ENCODE measurements around the gene APBB2.

Gene APBB2

GRCh38 chr4:41214136-41214824 lies at the start of gene APBB2:
Gene APBB2 (minus strand): TSS chr4:41214542. CDS start chr4:41033254, 181,288 bp downstream.
- Histone ChIP-seq H3K27me3 (ENCODE audit: control insufficient read depth, insufficient read depth, low read length) (peaks cover 28% of the 10 kb centered on the region), H3K36me3 (ENCODE audit: control insufficient read depth, low read depth, low read length) (no peaks in the 10 kb centered on the region), H3K9ac (ENCODE audit: low read length) (peak within 1 kb of the TSS; percentile 72), H3K4me1 (ENCODE audit: control insufficient read depth, low read depth, low read length) (peaks cover 29% of the 10 kb centered on the region), H3K9me3 (ENCODE audit: control insufficient read depth, low read depth, low read length) (no peaks in the 10 kb centered on the region), H3K4me3 (ENCODE audit: low read length) (peak within 1 kb of the TSS; percentile 67), H3K27ac (ENCODE audit: low read length) (no peak within 1 kb of the TSS)

- no peak overlapping the region for H3K27ac ChIP-seq (ENCODE audit: low read length)
- no peak overlapping the region for H3K4me3 ChIP-seq (ENCODE audit: low read length)
- H3K9ac ChIP-seq (ENCODE audit: low read length), result no peak overlapping the region
- H3K36me3 ChIP-seq (ENCODE audit: control insufficient read depth, low read depth, low read length), result peaks cover 93% of the 10 kb centered on the region
- peaks cover 15% of the 10 kb centered on the region for H3K4me1 ChIP-seq (ENCODE audit: control insufficient read depth, low read depth, low read length)
- no peaks in the 10 kb centered on the region for H3K27me3 ChIP-seq (ENCODE audit: control insufficient read depth, insufficient read depth, low read length)
- no peaks in the 10 kb centered on the region for H3K9me3 ChIP-seq (ENCODE audit: control insufficient read depth, low read depth, low read length)
Measured at GRCh38 chr4:41262198-41262597, 47.9 kb upstream of the APBB2 start.

GRCh38 chr4:41260116-41260733 lies 45.9 kb upstream of the APBB2 start:
- H3K27ac ChIP-seq (ENCODE audit: low read length), result no peak overlapping the region
- peaks cover 24% of the 10 kb centered on the region for H3K4me1 ChIP-seq (ENCODE audit: control insufficient read depth, low read depth, low read length)
- peaks cover 74% of the 10 kb centered on the region for H3K36me3 ChIP-seq (ENCODE audit: control insufficient read depth, low read depth, low read length)

GRCh38 chr4:41258783-41259182 lies 44.4 kb upstream of the APBB2 start:
- no peaks in the 10 kb centered on the region for H3K27me3 ChIP-seq (ENCODE audit: control insufficient read depth, insufficient read depth, low read length)
- peak overlapping the region; percentile 44 for H3K27ac ChIP-seq (ENCODE audit: low read length)
- H3K4me3 ChIP-seq (ENCODE audit: low read length), result peak overlapping the region; percentile 98
- peaks cover 59% of the 10 kb centered on the region for H3K36me3 ChIP-seq (ENCODE audit: control insufficient read depth, low read depth, low read length)
- peak overlapping the region; percentile 93 for H3K9ac ChIP-seq (ENCODE audit: low read length)
- no peaks in the 10 kb centered on the region for H3K9me3 ChIP-seq (ENCODE audit: control insufficient read depth, low read depth, low read length)
- H3K4me1 ChIP-seq (ENCODE audit: control insufficient read depth, low read depth, low read length), result peaks cover 24% of the 10 kb centered on the region

More at GRCh38 chr4:41260116-41260733, 45.9 kb upstream of the APBB2 start:
- Histone ChIP-seq H3K9ac (ENCODE audit: low read length) (no peak overlapping the region), H3K4me3 (ENCODE audit: low read length) (no peak overlapping the region), H3K9me3 (ENCODE audit: control insufficient read depth, low read depth, low read length) (no peaks in the 10 kb centered on the region), H3K27me3 (ENCODE audit: control insufficient read depth, insufficient read depth, low read length) (no peaks in the 10 kb centered on the region)

- Histone ChIP-seq H3K9me3 (ENCODE audit: control insufficient read depth, low read depth, low read length) (no peaks in the 10 kb centered on the region), H3K4me1 (ENCODE audit: control insufficient read depth, low read depth, low read length) (peaks cover 24% of the 10 kb centered on the region), H3K27me3 (ENCODE audit: control insufficient read depth, insufficient read depth, low read length) (no peaks in the 10 kb centered on the region), H3K36me3 (ENCODE audit: control insufficient read depth, low read depth, low read length) (peaks cover 51% of the 10 kb centered on the region), H3K9ac (ENCODE audit: low read length) (peak overlapping the region; percentile 93), H3K4me3 (ENCODE audit: low read length) (peak overlapping the region; percentile 98), H3K27ac (ENCODE audit: low read length) (peak overlapping the region; percentile 44)
Measured at GRCh38 chr4:41257906-41258305, 43.6 kb upstream of the APBB2 start.

- Histone ChIP-seq H3K4me3 (ENCODE audit: low read length) (peak overlapping the region; percentile 98), H3K27ac (ENCODE audit: low read length) (peak overlapping the region; percentile 71)
Measured at GRCh38 chr4:41257257-41257901, 43.0 kb upstream of the APBB2 start.

GRCh38 chr4:41256740-41257256 lies 42.5 kb upstream of the APBB2 start, which contains the start of gene UCHL1:
Gene UCHL1 (plus strand): TSS chr4:41256928. CDS start chr4:41256977, 49 bp downstream.
- peak within 1 kb of the TSS; percentile 87 for H3K27ac ChIP-seq (ENCODE audit: low read length)
- H3K4me3 ChIP-seq (ENCODE audit: low read length), result peak within 1 kb of the TSS; percentile 98
- peaks cover 39% of the 10 kb centered on the region for H3K36me3 ChIP-seq (ENCODE audit: control insufficient read depth, low read depth, low read length)
- H3K9ac ChIP-seq (ENCODE audit: low read length), result peak within 1 kb of the TSS; percentile 93
- no peaks in the 10 kb centered on the region for H3K27me3 ChIP-seq (ENCODE audit: control insufficient read depth, insufficient read depth, low read length)
- peaks cover 24% of the 10 kb centered on the region for H3K4me1 ChIP-seq (ENCODE audit: control insufficient read depth, low read depth, low read length)
- no peaks in the 10 kb centered on the region for H3K9me3 ChIP-seq (ENCODE audit: control insufficient read depth, low read depth, low read length)

More at GRCh38 chr4:41257257-41257901, 43.0 kb upstream of the APBB2 start:
- peaks cover 24% of the 10 kb centered on the region for H3K4me1 ChIP-seq (ENCODE audit: control insufficient read depth, low read depth, low read length)
- H3K9me3 ChIP-seq (ENCODE audit: control insufficient read depth, low read depth, low read length), result no peaks in the 10 kb centered on the region
- no peaks in the 10 kb centered on the region for H3K27me3 ChIP-seq (ENCODE audit: control insufficient read depth, insufficient read depth, low read length)
- peak overlapping the region; percentile 93 for H3K9ac ChIP-seq (ENCODE audit: low read length)
- peaks cover 45% of the 10 kb centered on the region for H3K36me3 ChIP-seq (ENCODE audit: control insufficient read depth, low read depth, low read length)

GRCh38 chr4:41256131-41256739 lies 41.9 kb upstream of the APBB2 start:
- peaks cover 24% of the 10 kb centered on the region for H3K4me1 ChIP-seq (ENCODE audit: control insufficient read depth, low read depth, low read length)
- H3K9me3 ChIP-seq (ENCODE audit: control insufficient read depth, low read depth, low read length), result no peaks in the 10 kb centered on the region
- peak overlapping the region; percentile 98 for H3K4me3 ChIP-seq (ENCODE audit: low read length)
- peaks cover 34% of the 10 kb centered on the region for H3K36me3 ChIP-seq (ENCODE audit: control insufficient read depth, low read depth, low read length)
- no peaks in the 10 kb centered on the region for H3K27me3 ChIP-seq (ENCODE audit: control insufficient read depth, insufficient read depth, low read length)
- H3K9ac ChIP-seq (ENCODE audit: low read length), result peak overlapping the region; percentile 93
- peak overlapping the region; percentile 87 for H3K27ac ChIP-seq (ENCODE audit: low read length)

GRCh38 chr4:41245983-41246382 lies 31.6 kb upstream of the APBB2 start:
- H3K4me3 ChIP-seq (ENCODE audit: low read length), result no peak overlapping the region
- no peaks in the 10 kb centered on the region for H3K9me3 ChIP-seq (ENCODE audit: control insufficient read depth, low read depth, low read length)
- H3K36me3 ChIP-seq (ENCODE audit: control insufficient read depth, low read depth, low read length), result no peaks in the 10 kb centered on the region
- no peak overlapping the region for H3K9ac ChIP-seq (ENCODE audit: low read length)
- H3K4me1 ChIP-seq (ENCODE audit: control insufficient read depth, low read depth, low read length), result no peaks in the 10 kb centered on the region
- no peak overlapping the region for H3K27ac ChIP-seq (ENCODE audit: low read length)
- H3K27me3 ChIP-seq (ENCODE audit: control insufficient read depth, insufficient read depth, low read length), result no peaks in the 10 kb centered on the region

DNA sequence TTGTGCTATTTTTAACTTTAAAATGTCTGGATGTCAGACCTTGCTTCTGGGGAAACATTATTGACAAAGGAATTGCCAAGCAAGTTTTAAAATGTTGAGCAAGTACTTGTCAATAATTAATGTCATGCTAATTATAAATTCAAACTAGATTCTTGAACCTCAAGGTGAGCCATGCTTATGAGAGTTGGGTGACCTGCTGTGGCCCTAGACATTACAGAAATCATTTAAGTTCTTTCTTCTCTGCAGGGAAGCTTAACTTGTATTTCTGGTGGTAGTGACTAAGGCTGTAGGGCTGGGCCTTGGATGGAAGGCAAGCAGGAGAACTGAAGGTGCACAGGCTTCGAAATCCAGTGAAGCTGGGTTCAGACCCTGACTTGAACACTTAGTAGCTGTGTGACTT lies 27.6 kb upstream of the APBB2 start:
- Histone ChIP-seq H3K9me3 (ENCODE audit: control insufficient read depth, low read depth, low read length) (no peaks in the 10 kb centered on the region), H3K27me3 (ENCODE audit: control insufficient read depth, insufficient read depth, low read length) (no peaks in the 10 kb centered on the region), H3K36me3 (ENCODE audit: control insufficient read depth, low read depth, low read length) (no peaks in the 10 kb centered on the region), H3K4me1 (ENCODE audit: control insufficient read depth, low read depth, low read length) (no peaks in the 10 kb centered on the region), H3K27ac (ENCODE audit: low read length) (no peak overlapping the region), H3K9ac (ENCODE audit: low read length) (no peak overlapping the region), H3K4me3 (ENCODE audit: low read length) (no peak overlapping the region)

DNA sequence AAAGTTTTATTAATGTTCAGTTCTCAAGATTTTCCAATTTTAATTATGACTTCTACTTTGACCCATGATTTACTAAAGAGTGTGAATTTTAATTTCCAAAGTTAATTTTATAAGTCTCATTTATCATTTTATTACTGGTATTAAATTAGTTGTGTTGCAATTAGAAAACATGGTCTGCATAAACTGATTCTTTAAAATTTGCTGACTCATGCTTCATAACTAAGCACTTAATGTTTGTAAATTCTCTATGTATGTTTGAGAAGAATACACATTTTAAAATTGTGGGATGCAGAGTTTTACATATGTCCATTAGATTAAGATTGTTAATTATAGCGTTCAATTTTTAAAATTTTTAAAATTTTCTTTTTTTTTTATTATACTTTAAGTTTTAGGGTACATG lies 22.2 kb upstream of the APBB2 start:
- Histone ChIP-seq H3K4me3 (ENCODE audit: low read length) (no peak overlapping the region), H3K9me3 (ENCODE audit: control insufficient read depth, low read depth, low read length) (no peaks in the 10 kb centered on the region), H3K36me3 (ENCODE audit: control insufficient read depth, low read depth, low read length) (no peaks in the 10 kb centered on the region), H3K9ac (ENCODE audit: low read length) (no peak overlapping the region), H3K27me3 (ENCODE audit: control insufficient read depth, insufficient read depth, low read length) (no peaks in the 10 kb centered on the region), H3K4me1 (ENCODE audit: control insufficient read depth, low read depth, low read length) (no peaks in the 10 kb centered on the region), H3K27ac (ENCODE audit: low read length) (no peak overlapping the region)

Data from iPS-18a (cell line).